Uterus (tissue), 4 donors: ENCODE measurements around the gene CYP3A4. TPM values are rescaled to one million over a fixed set of nuclear protein-coding genes. Genes with fewer than 3 reads are reported as not detected.

Source experiments
- DNase-seq, 2 donors: peaks; one replicate each; pipeline ENCODE4 v3.0.0-alpha.2; 2019 to 2020
- H3K27ac ChIP-seq, 2 donors: fragments of 200-600 bp; sonication (generic); 1 replicate in 1 of 2; 2 replicates in 1 of 2; pipeline ENCODE4 v1.5.1; 2016 to 2018
- H3K27me3 ChIP-seq, 2 donors: fragments of 200-600 bp; sonication (generic); one replicate each; pipeline ENCODE4 v1.5.1; 2018 to 2019; ENCODE audit warnings: control low read depth in 1 of 2
- H3K36me3 ChIP-seq, 2 donors: fragments of 200-600 bp; sonication (generic); one replicate each; pipeline ENCODE4 v1.5.1; 2019; ENCODE audit warnings: control low read depth in 1 of 2
- H3K4me1 ChIP-seq, 2 donors: fragments of 200-600 bp; sonication (generic); one replicate each; pipeline ENCODE4 v1.5.1; 2018 to 2019; ENCODE audit warnings: control low read depth in 1 of 2
- H3K4me3 ChIP-seq, 2 donors: fragments of 200-600 bp; sonication (generic); 1 replicate in 1 of 2; 2 replicates in 1 of 2; pipeline ENCODE4 v1.5.1; 2018 to 2019; ENCODE audit warnings: mild to moderate bottlenecking in 1 of 2
- H3K9me3 ChIP-seq, 2 donors: fragments of 200-600 bp; sonication (generic); one replicate each; pipeline ENCODE4 v1.5.1; 2019; ENCODE audit warnings: control low read depth in 1 of 2
- POLR2A ChIP-seq, 2 donors: fragments of 450-650 bp; IDR thresholded peaks; one replicate each; pipeline ENCODE4 v1.6.1; 2016; ENCODE audit warnings: antibody characterized with exemption in 2 of 2, mild to moderate bottlenecking in 1 of 2, moderate library complexity in 1 of 2
- intact Hi-C: fragments of 100-400 bp; cut with DNase I; formaldehyde crosslinking; loops from one replicate; pipeline ENCODE4 v1.15.1; 2023; ENCODE audit warnings: low total_unique reads
- total RNA-seq, 4 donors: library from RNA; depleted of rRNA in 3 of 4; stranded (reverse); fragments of >200 nt in 3 of 4; gene quantifications; one replicate each; pipeline versions ENCODE4 v1.1.0 to v1.2.4, GENCODE V29; 2014 to 2023
- TF ChIP-seq, protein P1 (sequence below), 4 experiments: fragments of 200-600 bp in 2 of 4; fragments of 450-650 bp in 2 of 4; sonication (generic) in 2 of 4; IDR thresholded peaks; one replicate each; pipeline ENCODE4 v1.5.1; 2016 to 2019; ENCODE audit warnings: antibody characterized with exemption in 4 of 4, mild to moderate bottlenecking in 2 of 4, moderate library complexity in 1 of 4
- donor health status: DM: yes; HTN: yes; CAD: no.

The CYP3A4 gene
- total RNA-seq, 4 donors from 2014 or later, result 0.18 TPM; not detected in 3

DNA sequence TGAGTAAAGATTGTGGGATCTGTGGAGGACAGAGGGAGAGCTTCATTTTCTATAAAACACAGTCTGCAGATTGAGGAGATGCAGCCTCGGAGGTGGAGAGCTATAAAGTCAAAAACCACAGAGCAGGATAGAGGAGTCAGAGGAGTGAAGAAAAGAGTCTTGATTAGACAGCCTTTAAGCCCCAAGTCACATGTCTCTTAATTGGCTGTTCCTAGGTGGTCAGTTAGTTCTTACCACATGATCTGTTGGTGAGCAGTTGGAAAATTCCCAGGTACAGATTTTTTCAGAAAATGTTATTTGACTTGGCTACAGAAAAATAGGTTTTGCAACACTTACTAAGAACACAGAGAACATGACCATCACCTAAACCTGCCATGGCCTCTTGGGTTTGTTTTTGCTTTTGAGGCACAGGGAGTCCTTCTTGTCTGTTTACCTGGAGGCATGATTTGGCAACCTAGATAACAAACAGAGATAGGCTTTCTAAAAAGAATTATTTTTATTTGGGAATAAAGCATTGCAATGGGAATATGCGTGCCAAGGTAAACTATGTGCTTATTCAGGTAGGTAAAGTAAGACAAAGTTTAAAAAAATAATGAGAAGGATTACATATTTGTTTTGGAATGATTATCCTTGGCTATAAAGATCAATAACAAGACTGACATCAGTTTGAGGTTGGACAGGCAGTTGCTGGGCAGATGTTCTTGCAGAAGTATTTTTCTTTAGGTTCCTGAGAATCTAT is 43.2 kb upstream of the CYP3A4 start:
- DNase-seq, result no peak
- no peaks in the 10 kb centered on the region for H3K4me1 ChIP-seq
- H3K27me3 ChIP-seq, result no peaks in the 10 kb centered on the region
- no peak overlapping the region for H3K27ac ChIP-seq
- intact Hi-C loops, result no loop called here
- H3K36me3 ChIP-seq, result no peaks in the 10 kb centered on the region
- TF ChIP-seq, protein P1, sequence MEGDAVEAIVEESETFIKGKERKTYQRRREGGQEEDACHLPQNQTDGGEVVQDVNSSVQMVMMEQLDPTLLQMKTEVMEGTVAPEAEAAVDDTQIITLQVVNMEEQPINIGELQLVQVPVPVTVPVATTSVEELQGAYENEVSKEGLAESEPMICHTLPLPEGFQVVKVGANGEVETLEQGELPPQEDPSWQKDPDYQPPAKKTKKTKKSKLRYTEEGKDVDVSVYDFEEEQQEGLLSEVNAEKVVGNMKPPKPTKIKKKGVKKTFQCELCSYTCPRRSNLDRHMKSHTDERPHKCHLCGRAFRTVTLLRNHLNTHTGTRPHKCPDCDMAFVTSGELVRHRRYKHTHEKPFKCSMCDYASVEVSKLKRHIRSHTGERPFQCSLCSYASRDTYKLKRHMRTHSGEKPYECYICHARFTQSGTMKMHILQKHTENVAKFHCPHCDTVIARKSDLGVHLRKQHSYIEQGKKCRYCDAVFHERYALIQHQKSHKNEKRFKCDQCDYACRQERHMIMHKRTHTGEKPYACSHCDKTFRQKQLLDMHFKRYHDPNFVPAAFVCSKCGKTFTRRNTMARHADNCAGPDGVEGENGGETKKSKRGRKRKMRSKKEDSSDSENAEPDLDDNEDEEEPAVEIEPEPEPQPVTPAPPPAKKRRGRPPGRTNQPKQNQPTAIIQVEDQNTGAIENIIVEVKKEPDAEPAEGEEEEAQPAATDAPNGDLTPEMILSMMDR (IDR thresholded peaks at IDR 0.05), result no peak
- TF ChIP-seq POLR2A (IDR thresholded peaks at IDR 0.05), result no peak
- H3K4me3 ChIP-seq, result no peak overlapping the region
- H3K9me3 ChIP-seq, result no peaks in the 10 kb centered on the region

- H3K4me1 ChIP-seq, result no peaks in the 10 kb centered on the region
- no peak overlapping the region for H3K4me3 ChIP-seq
- H3K27me3 ChIP-seq, result no peaks in the 10 kb centered on the region
- H3K9me3 ChIP-seq, result no peaks in the 10 kb centered on the region
- TF ChIP-seq, protein P1 (IDR thresholded peaks at IDR 0.05), result no peak
- TF ChIP-seq POLR2A (IDR thresholded peaks at IDR 0.05), result no peak
- no peak overlapping the region for H3K27ac ChIP-seq
- H3K36me3 ChIP-seq, result no peaks in the 10 kb centered on the region
- DNase-seq, result no peak
- intact Hi-C loops, result no loop called here
Measured at GRCh38 chr7:99825873-99826272, 41.9 kb upstream of the CYP3A4 start.

GRCh38 chr7:99825452-99825851 is 41.5 kb upstream of the CYP3A4 start:
- H3K27ac ChIP-seq, result no peak overlapping the region
- intact Hi-C loops, result no loop called here

GRCh38 chr7:99824091-99824490 is 40.1 kb upstream of the CYP3A4 start:
- no peaks in the 10 kb centered on the region for H3K36me3 ChIP-seq
- intact Hi-C loops, result no loop called here
- TF ChIP-seq, protein P1 (IDR thresholded peaks at IDR 0.05), result no peak
- no peak for TF ChIP-seq POLR2A (IDR thresholded peaks at IDR 0.05)
- no peak for DNase-seq
- no peak overlapping the region for H3K27ac ChIP-seq
- no peaks in the 10 kb centered on the region for H3K9me3 ChIP-seq
- no peak overlapping the region for H3K4me3 ChIP-seq
- H3K4me1 ChIP-seq, result no peaks in the 10 kb centered on the region
- no peaks in the 10 kb centered on the region for H3K27me3 ChIP-seq

More at GRCh38 chr7:99825452-99825851, 41.5 kb upstream of the CYP3A4 start:
- Histone ChIP-seq H3K27me3 (no peaks in the 10 kb centered on the region), H3K9me3 (no peaks in the 10 kb centered on the region), H3K4me1 (no peaks in the 10 kb centered on the region), H3K36me3 (no peaks in the 10 kb centered on the region), H3K4me3 (no peak overlapping the region)
- DNase-seq, result no peak
- TF ChIP-seq POLR2A (IDR thresholded peaks at IDR 0.05), result no peak
- TF ChIP-seq, protein P1 (IDR thresholded peaks at IDR 0.05), result no peak

- TF ChIP-seq, protein P1 (IDR thresholded peaks at IDR 0.05), result no peak
- TF ChIP-seq POLR2A (IDR thresholded peaks at IDR 0.05), result no peak
- H3K4me1 ChIP-seq, result no peaks in the 10 kb centered on the region
- intact Hi-C loops, result no loop called here
Measured at GRCh38 chr7:99822731-99823718, 39.0 kb upstream of the CYP3A4 start.

More at GRCh38 chr7:99822731-99823718, 39.0 kb upstream of the CYP3A4 start:
- H3K27me3 ChIP-seq, result no peaks in the 10 kb centered on the region
- H3K36me3 ChIP-seq, result no peaks in the 10 kb centered on the region
- no peak overlapping the region for H3K4me3 ChIP-seq
- H3K27ac ChIP-seq, result no peak overlapping the region
- no peaks in the 10 kb centered on the region for H3K9me3 ChIP-seq
- DNase-seq, result no peak
